Testis (tissue), 2 donors: ENCODE data around the gene CDC23.
"Not testable (repeated sequence)": the region's sequence is repeated elsewhere in the genome, so short reads cannot be mapped to it uniquely, and the experiment has no call there.

Source experiments
- CTCF ChIP-seq, 3 experiments: fragments of 450-650 bp in 2 of 3; fragments of 200-600 bp in 1 of 3; sonication (generic) in 1 of 3; IDR thresholded peaks; one replicate each; pipeline ENCODE4 v1.5.1; 2016 to 2019; ENCODE audit warnings: antibody characterized with exemption in 3 of 3, mild to moderate bottlenecking in 2 of 3, moderate library complexity in 1 of 3
- POLR2A ChIP-seq: fragments of 450-650 bp; IDR thresholded peaks from one replicate; pipeline ENCODE4 v1.6.1; 2017; ENCODE audit warnings: antibody characterized with exemption, mild to moderate bottlenecking, moderate library complexity

DNA sequence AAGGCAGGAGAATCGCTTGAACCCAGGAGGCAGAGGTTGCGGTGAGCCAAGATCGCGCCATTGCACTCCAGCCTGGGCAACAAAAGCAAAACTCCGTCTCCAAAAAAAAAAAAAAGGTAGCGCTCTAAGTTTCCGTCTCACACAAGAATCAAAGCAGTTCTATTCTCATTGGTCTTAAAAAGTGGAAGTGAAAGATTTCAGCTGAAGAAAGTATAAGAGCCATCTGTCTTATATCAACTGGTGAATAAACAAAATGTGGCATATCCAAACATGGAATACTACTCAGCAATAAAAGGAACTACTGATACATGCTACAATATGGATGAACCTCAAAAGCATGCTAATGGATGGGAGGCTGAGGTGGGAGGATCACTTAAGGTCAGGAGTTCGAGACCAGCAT lies 19.3 kb downstream of the CDC23 start:
- TF ChIP-seq CTCF (IDR thresholded peaks at IDR 0.05); POLR2A: not testable (repeated sequence)
